B cell (primary cell): ENCODE results near the gene EIF2S3B. TPM values are rescaled to one million over a fixed set of nuclear protein-coding genes. Genes with fewer than 3 reads are reported as not detected.
A peak's percentile ranks its signal among the peaks of the same experiment; 100 is the strongest.

Experiments used
- ATAC-seq: fragments of 200-7000 bp; cut with Tn5 transposase; one replicate; pipeline ENCODE4 v1.10.0; 2021; ENCODE audit warnings: low read depth, mild to moderate bottlenecking, moderate number of reproducible peaks, moderate library complexity
- CTCF ChIA-PET: fragments of 350-600 bp; sonication (Branson Sonifier 250); formaldehyde crosslinking; loops from one replicate; lab custom pipeline; 2021; ENCODE audit warnings: antibody characterized with exemption, inconsistent platforms; lab: Charles Lee
- POLR2A ChIA-PET: fragments of 350-600 bp; sonication (Branson Sonifier 250); formaldehyde crosslinking; loops from one replicate; lab custom pipeline; 2021; ENCODE audit warnings: antibody characterized with exemption; lab: Charles Lee
- DNase-seq: peaks from one replicate; pipeline ENCODE4 v3.0.0; 2013
- H2AFZ ChIP-seq: 2 replicates; pipeline ENCODE4 v1.6.1; 2012; ENCODE audit warnings: mild to moderate bottlenecking, low read depth, low read length; ENCODE audit not compliant: insufficient read depth, poor library complexity, severe bottlenecking
- H3K27ac ChIP-seq, 2 donors: 1 replicate in 1 of 2; 2 replicates in 1 of 2; pipeline ENCODE4 v1.5.1; 2012 to 2013; ENCODE audit warnings: low read length in 2 of 2, mild to moderate bottlenecking in 2 of 2, moderate library complexity in 1 of 2
- H3K27me3 ChIP-seq, 4 experiments: fragments of 200-600 bp in 1 of 4; sonication (generic) in 1 of 4; replicated peaks in 1 of 4; 1 replicate in 2 of 4; 2 replicates in 2 of 4; pipeline versions ENCODE4 v1.6.1 to v1.7.0; 2013 to 2016; ENCODE audit warnings: low read length in 3 of 4, mild to moderate bottlenecking in 2 of 4, mixed read lengths in 1 of 4, moderate library complexity in 1 of 4; ENCODE audit not compliant: insufficient read depth in 4 of 4, control insufficient read depth in 3 of 4; ENCODE audit errors: control extremely low read depth in 1 of 4
- H3K36me3 ChIP-seq, 2 experiments: replicated peaks in 1 of 2; 1 replicate in 1 of 2; 2 replicates in 1 of 2; pipeline versions ENCODE4 v1.6.1 to v1.7.1; 2013; ENCODE audit warnings: low read length in 1 of 2; ENCODE audit not compliant: insufficient read depth in 2 of 2, control insufficient read depth in 1 of 2; ENCODE audit errors: control extremely low read depth in 1 of 2, extremely low read depth in 1 of 2
- H3K4me1 ChIP-seq, 2 donors: fragments of 200-600 bp in 1 of 2; sonication (generic) in 1 of 2; 1 replicate in 1 of 2; 2 replicates in 1 of 2; pipeline versions ENCODE4 v1.5.1 to v1.6.1; 2013 to 2017; ENCODE audit warnings: low read length in 2 of 2; ENCODE audit not compliant: control insufficient read depth in 2 of 2, insufficient read depth in 2 of 2
- H3K4me2 ChIP-seq: replicated peaks from 2 replicates; pipeline ENCODE3; 2012; ENCODE audit warnings: mild to moderate bottlenecking, low read depth, low read length; ENCODE audit not compliant: poor library complexity, severe bottlenecking
- H3K4me3 ChIP-seq, 5 experiments: fragments of 200-600 bp in 1 of 5; sonication (generic) in 1 of 5; 1 replicate in 3 of 5; 2 replicates in 2 of 5; pipeline versions ENCODE4 v1.5.1 to v1.7.0; 2011 to 2016; ENCODE audit warnings: low read length in 4 of 5, mild to moderate bottlenecking in 4 of 5, low read depth in 2 of 5, control low read depth in 1 of 5, moderate library complexity in 1 of 5; ENCODE audit not compliant: insufficient read depth in 1 of 5; ENCODE audit errors: control extremely low read depth in 1 of 5, extremely low read depth in 1 of 5
- H3K79me2 ChIP-seq: fragments of 200-600 bp; sonication (generic); one replicate; pipeline ENCODE4 v1.6.0; 2016; ENCODE audit warnings: low read length; ENCODE audit not compliant: control insufficient read depth, insufficient read depth
- H3K9ac ChIP-seq: fragments of 200-600 bp; sonication (generic); 2 replicates; pipeline ENCODE4 v1.6.1; 2017; ENCODE audit warnings: mild to moderate bottlenecking, low read length, moderate library complexity
- H3K9me3 ChIP-seq, 3 donors: one replicate each; pipeline versions ENCODE4 v1.6.1 to v1.7.1; 2013; ENCODE audit warnings: low read length in 2 of 3; ENCODE audit not compliant: control insufficient read depth in 2 of 3, insufficient read depth in 1 of 3; ENCODE audit errors: control extremely low read depth in 1 of 3
- H4K20me1 ChIP-seq: 2 replicates; pipeline ENCODE4 v1.6.0; 2012; ENCODE audit warnings: mild to moderate bottlenecking, low read length; ENCODE audit not compliant: insufficient read depth, control insufficient read depth, poor library complexity, severe bottlenecking
- H3K27ac Mint-ChIP-seq: one replicate; pipeline ENCODE4 v1.8.0; 2021; ENCODE audit warnings: mixed read lengths
- H3K27me3 Mint-ChIP-seq: one replicate; pipeline ENCODE4 v1.8.0; 2021; ENCODE audit warnings: mixed read lengths
- H3K4me1 Mint-ChIP-seq: one replicate; pipeline ENCODE4 v1.8.0; 2021; ENCODE audit warnings: mixed read lengths
- H3K4me3 Mint-ChIP-seq: one replicate; pipeline ENCODE4 v1.8.0; 2021; ENCODE audit warnings: mixed read lengths
- H3K9me3 Mint-ChIP-seq: one replicate; pipeline ENCODE4 v1.8.0; 2022; ENCODE audit warnings: mixed read lengths; ENCODE audit not compliant: insufficient read depth
- CTCF ChIP-seq: fragments of 200-600 bp; IDR thresholded peaks from one replicate; pipeline ENCODE4 v1.8.0; 2022; ENCODE audit warnings: antibody characterized with exemption, mild to moderate bottlenecking
- EZH2 ChIP-seq: IDR thresholded peaks from 2 replicates; pipeline ENCODE4 v1.6.1; 2012; ENCODE audit warnings: borderline replicate concordance, low read depth, mild to moderate bottlenecking, moderate library complexity, low read length; ENCODE audit not compliant: insufficient read depth, poor library complexity, severe bottlenecking
- WGBS: methylation state at CpG from one replicate; pipeline ENCODE4 v1.1.5; 2013; ENCODE audit warnings: missing lambda C conversion rate; ENCODE audit not compliant: insufficient coverage; 5-methylcytosine and 5-hydroxymethylcytosine counted together
- intact Hi-C: fragments of 100-400 bp; cut with micrococcal nuclease; formaldehyde crosslinking; loops from one replicate; pipeline ENCODE4 v1.10.0; 2022
- polyA plus RNA-seq: library from polyadenylated mRNA; depleted of rRNA; stranded (reverse); fragments of >200 nt; gene quantifications from 2 replicates; pipeline ENCODE4 v1.2.3, GENCODE V29; 2012
- total RNA-seq, 2 donors: library from RNA; stranded (reverse); fragments of 120-200 nt in 1 of 2; gene quantifications; 1 replicate in 1 of 2; 2 replicates in 1 of 2; pipeline versions ENCODE4 v1.2.3 to v1.2.4, GENCODE V29; 2013 to 2022

EIF2S3B gene
- total and polyA plus RNA-seq, 2 donors (not counting 1 experiment from before 2014, with no cell fraction given) = 0.45 to 0.54 TPM

DNA sequence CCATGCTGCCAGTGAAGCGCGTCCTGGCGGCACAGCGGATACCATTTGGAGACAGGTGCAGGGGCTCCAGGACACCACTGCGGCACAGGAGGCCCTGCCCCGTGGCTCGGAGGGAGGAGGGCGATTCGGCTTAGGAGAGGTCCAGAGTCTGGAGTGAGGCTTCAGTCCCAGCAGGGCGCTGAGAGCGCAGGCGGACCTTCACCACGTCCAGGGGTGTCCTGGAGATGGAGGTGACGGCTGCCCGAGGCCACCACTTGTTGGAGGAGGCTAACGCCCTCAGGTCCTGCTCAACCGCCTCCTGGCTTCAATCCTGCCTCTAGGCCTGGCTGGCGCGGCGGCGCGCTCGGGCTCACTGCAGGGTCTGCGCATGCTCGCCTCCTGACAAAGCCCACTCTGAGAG, 45.7 kb downstream of the EIF2S3B start:
- Mint-ChIP-seq H3K27ac (no peak overlapping the region), H3K4me3 (no peak overlapping the region), H3K9me3 (no peaks in the 10 kb centered on the region), H3K4me1 (no peaks in the 10 kb centered on the region), H3K27me3 (no peaks in the 10 kb centered on the region)
- H2AFZ ChIP-seq = no peak overlapping the region
- H3K4me1 ChIP-seq = no peaks in the 10 kb centered on the region
- H4K20me1 ChIP-seq = no peaks in the 10 kb centered on the region
- ATAC-seq = no peak
- no peak for DNase-seq
- POLR2A ChIA-PET = no interaction called here
- H3K4me3 ChIP-seq = no peak overlapping the region
- H3K9ac ChIP-seq = no peak overlapping the region
- H3K4me2 ChIP-seq = no peak overlapping the region
- no peaks in the 10 kb centered on the region for H3K9me3 ChIP-seq
- H3K79me2 ChIP-seq = no peaks in the 10 kb centered on the region
- H3K27me3 ChIP-seq = no peaks in the 10 kb centered on the region
- H3K36me3 ChIP-seq = no peaks in the 10 kb centered on the region
- intact Hi-C loops = no loop called here
- 97% methylated on average over 17 of the region's 25 CpGs for WGBS
- CTCF ChIA-PET = interaction anchor here (1.0 kb wide), 1 partner anchor 12 kb away, joined by 3 read pairs; no protein-coding TSS in a partner anchor
- no peak for TF ChIP-seq EZH2
- TF ChIP-seq CTCF = no peak
- peak overlapping the region in 1 of 2 donors; percentile 10 for H3K27ac ChIP-seq

DNA sequence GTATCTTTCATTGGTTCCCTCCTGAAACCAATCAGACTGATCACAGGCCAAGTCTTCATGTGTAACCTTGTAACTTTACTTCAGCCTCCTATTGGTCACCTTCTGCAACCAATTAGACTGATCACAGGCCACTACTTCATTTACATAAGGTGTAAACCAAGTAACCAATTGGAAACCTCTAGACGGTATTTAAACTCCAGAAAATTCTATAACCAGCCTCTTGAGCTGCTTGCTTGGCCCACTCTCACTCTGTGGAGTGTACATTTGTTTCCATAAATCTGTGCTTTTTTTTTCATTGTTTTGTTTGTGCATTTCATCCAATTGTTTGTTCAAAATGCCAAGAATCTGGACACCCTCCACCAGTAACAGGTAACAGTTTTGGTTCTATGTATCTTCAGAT, 47.5 kb downstream of the EIF2S3B start:
- no peaks in the 10 kb centered on the region for H4K20me1 ChIP-seq
- POLR2A ChIA-PET = no interaction called here
- Mint-ChIP-seq H3K9me3 (no peaks in the 10 kb centered on the region), H3K27ac (no peak overlapping the region), H3K27me3 (peaks cover 4% of the 10 kb centered on the region), H3K4me1 (no peaks in the 10 kb centered on the region), H3K4me3 (no peak overlapping the region)
- CTCF ChIA-PET = no interaction called here
- no CpG with 5 or more reads among the region's 1 CpG for WGBS
- intact Hi-C loops = no loop called here
- ATAC-seq (no peak), DNase-seq (no peak)
- H3K4me3 ChIP-seq = no peak overlapping the region
- no peak for TF ChIP-seq EZH2
- no peak for TF ChIP-seq CTCF
- no peaks in the 10 kb centered on the region for H3K27me3 ChIP-seq
- no peak overlapping the region for H3K4me2 ChIP-seq
- no peaks in the 10 kb centered on the region for H3K9me3 ChIP-seq
- no peaks in the 10 kb centered on the region for H3K79me2 ChIP-seq
- H3K36me3 ChIP-seq = no peaks in the 10 kb centered on the region
- H3K27ac ChIP-seq = no peak overlapping the region
- H3K9ac ChIP-seq = no peak overlapping the region
- H2AFZ ChIP-seq = no peak overlapping the region
- no peaks in the 10 kb centered on the region for H3K4me1 ChIP-seq
